HG03280 (cell line): ENCODE data around the gene TMEM8B.

ENCODE experiments used
- ATAC-seq: cut with Tn5 transposase; IDR thresholded peaks from one replicate; pipeline ENCODE4 v1.9.1; 2021; ENCODE audit warnings: mild to moderate bottlenecking, moderate library complexity; ENCODE audit not compliant: unreplicated experiment

Gene TMEM8B

GRCh38 chr9:35839926-35840325 lies 10.9 kb downstream of the TMEM8B start:
- no peak for ATAC-seq

- ATAC-seq = no peak
Observed at GRCh38 chr9:35840881-35841644, 12.0 kb downstream of the TMEM8B start.

- ATAC-seq = no peak
Observed at GRCh38 chr9:35841645-35841900, 12.5 kb downstream of the TMEM8B start.

- no peak for ATAC-seq
Observed at GRCh38 chr9:35842020-35842745, 13.2 kb downstream of the TMEM8B start.

- peak; percentile 69 for ATAC-seq
Observed at GRCh38 chr9:35842795-35843194, 13.8 kb downstream of the TMEM8B start.

- no peak for ATAC-seq
Observed at GRCh38 chr9:35844628-35845270, 15.7 kb downstream of the TMEM8B start.

DNA sequence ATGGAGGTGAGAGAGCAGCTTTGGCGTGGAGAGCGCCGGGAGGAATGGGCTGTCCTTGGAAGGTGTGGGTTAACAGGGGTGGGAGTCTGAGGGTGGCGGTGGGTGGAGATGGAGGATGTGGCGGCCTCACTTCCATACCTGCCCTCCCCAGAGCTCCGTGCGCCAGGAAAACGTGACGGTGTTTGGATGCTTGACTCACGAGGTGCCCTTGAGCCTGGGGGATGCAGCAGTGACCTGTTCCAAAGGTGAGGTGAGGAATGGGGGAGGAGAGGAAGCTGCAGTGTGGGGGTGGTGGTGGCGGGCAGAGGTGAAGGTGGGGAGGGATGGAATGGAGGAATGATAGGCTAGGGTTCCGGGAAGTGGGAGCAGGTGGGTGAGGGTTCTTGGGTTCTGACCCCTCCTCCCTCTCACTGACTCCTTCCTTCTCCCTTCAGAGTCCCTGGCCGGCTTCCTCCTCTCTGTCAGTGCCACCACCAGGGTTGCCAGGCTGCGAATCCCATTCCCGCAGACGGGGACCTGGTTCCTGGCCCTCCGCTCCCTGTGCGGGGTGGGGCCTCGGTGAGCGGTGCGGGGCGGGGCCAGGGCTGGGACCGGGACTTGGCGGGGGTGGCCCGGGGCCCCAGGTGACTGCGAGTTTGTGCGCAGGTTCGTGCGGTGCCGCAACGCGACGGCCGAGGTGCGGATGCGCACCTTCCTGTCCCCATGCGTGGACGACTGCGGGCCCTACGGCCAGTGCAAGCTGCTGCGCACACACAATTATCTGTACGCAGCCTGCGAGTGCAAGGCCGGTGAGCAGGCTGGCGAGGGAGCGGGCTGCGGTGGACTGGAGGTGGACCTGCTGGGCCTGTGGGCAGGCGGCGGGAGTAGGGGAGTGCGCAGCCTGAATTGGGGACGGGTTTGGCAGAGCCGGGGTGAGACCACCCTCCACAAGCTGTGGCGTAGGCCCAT lies 17.1 kb downstream of the TMEM8B start:
- no peak for ATAC-seq

DNA sequence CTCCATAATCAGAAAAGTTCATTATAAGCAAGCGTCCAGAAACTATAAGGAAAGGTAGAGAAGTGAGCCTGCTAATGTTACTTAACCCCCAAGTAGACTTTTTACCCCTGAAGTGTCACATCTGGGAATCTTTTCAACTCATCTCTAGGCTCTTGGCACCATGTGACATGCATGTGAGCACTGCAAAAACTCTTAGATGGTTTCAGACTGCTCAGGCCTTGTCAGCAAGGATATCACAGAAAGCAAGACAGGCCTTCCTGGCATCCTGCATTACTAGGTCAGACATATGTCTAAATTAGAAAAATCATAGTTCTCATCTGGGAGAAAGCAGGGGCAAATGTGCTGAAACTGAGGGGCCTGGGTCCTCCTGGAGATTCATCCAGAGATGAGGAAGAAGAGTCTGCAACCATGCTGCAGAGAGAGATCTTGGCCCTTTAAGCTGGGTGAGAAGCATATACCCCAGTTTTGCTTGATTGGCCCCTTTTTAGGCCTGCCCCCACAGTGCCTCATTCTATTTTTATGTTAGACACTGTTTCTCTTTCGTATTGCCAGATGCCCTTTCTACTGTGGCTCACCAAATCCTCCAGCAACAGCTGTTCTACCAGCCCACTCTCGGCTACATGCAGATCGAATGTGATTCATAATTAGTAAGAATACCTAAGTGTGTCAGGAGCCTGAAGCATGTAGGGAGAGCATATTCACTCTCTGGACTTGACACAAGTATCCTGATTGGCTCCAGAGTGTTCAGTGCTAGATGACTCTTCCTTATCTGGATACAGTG lies 19.0 kb downstream of the TMEM8B start:
- peak; percentile 87 for ATAC-seq

- ATAC-seq = no peak
Observed at GRCh38 chr9:35852267-35852815, 23.3 kb downstream of the TMEM8B start.

DNA sequence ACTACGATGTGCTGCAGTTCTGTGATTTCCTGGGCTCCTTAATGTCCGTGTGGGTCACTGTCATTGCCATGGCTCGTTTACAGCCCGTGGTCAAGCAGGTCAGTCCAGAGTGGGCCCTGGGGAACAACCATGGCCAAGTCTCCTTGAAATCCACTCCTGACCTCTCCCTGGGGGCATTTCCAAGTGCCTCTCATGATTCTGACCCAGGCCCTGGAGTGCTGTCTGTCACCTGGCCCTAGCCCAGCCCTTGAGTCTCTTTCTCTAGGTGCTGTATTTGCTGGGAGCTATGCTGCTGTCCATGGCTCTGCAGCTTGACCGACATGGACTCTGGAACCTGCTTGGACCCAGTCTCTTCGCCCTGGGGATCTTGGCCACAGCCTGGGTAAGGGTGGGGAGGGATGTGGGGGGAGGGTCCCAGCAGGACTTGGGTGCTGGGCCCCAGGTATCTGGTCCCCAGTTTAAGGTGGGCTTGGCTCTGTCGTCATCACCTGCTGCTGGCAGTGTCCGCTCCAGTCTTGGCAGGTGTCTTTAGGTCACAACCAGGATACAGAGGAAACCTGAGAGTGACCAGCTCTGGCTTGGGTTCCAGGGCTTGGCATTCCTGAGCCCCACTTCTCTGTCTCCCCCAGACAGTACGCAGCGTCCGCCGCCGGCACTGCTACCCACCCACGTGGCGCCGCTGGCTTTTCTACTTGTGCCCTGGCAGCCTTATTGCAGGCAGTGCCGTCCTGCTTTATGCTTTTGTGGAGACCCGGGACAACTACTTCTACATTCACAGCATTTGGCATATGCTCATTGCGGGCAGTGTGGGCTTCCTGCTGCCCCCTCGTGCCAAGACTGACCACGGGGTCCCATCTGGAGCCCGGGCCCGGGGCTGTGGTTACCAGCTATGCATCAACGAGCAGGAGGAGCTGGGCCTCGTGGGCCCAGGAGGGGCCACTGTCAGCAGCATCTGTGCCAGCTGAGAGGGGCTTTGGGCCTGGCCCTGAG lies 24.1 kb downstream of the TMEM8B start:
- no peak for ATAC-seq

DNA sequence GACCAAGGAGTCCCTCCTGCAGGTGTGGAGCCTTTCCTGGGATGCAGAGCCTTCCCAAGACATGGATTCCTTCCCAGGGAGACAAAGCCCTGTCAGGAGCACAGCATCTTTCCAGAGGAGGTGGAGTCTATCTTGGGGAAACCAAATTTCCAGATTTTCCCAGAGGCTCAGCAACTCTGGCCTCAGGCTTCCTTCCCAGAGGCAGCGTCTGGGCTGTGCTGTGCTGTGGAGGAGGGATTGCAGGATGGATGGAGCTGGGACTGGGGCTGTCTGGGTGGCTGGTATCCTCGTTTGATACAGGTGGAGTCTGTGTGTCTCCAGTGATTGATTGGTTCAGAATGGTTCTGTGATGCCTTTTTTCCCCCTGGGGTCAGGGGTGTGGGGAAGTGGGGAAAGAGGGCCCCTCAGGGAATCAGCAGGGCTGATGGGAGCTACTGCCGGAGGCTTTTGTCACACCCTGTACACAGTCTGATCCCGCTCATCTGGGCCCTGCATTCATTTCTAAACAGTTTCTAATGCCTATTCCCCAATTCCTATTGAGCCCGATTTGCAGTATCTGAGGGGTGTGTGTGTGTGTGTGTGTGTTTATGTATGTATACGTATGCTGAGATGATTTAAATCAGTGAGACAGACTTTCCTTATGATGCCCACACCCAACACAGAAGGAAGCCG lies 25.2 kb downstream of the TMEM8B start:
- ATAC-seq = no peak

GRCh38 chr9:35856206-35856605 lies 27.2 kb downstream of the TMEM8B start:
- ATAC-seq = no peak

GRCh38 chr9:35856882-35857281 lies 27.9 kb downstream of the TMEM8B start:
- no peak for ATAC-seq

- ATAC-seq = no peak
Observed at GRCh38 chr9:35858458-35858857, 29.4 kb downstream of the TMEM8B start.

DNA sequence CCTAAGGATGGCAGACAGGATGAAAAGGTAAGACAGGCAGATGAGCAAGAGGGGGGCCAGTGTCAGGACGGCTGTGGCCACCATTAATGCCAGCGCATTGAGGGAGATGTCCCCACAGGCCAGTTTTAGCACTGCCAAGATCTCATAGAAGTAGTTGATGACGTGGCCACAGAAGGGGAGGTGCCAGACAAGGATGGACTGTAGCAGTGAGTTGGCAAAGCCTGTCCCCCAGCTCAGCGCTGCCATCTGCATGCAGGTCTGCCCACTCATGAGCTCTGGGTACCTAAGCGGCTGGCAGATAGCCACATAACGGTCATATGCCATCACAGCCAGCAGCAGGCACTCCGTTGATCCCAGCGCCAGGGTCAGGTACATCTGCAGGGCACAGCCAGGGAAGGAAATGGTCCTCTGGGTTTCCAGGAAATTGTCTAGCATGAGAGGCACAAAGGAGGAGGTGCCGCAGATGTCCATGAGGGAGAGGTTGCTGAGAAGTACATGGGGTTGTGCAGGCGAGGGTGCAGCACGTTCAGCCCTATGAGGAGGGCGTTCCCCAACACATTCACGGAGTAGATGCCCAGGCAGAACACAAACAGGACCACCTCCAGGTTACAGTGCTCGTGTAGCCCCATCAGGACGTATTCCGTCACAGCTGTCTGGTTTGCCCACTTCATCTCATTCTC lies 30.4 kb downstream of the TMEM8B start:
- no peak for ATAC-seq

DNA sequence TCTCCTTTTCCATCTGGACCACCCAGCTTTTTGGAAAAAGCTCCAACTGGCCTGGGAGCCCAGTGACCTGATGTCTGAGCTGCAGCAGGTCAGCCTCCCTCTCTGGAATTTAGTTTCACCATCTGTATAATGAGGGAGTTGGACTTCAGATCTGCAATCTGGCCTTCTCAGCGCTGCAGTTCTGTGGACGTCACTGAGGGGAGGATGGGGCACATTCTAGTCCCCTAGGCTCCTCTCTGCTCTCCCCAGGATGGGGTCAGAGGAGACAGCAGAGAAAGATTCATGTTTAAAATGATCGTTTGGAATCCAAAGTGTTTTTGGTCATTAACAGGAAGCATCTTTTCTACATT lies 30.9 kb downstream of the TMEM8B start:
- ATAC-seq = no peak

DNA sequence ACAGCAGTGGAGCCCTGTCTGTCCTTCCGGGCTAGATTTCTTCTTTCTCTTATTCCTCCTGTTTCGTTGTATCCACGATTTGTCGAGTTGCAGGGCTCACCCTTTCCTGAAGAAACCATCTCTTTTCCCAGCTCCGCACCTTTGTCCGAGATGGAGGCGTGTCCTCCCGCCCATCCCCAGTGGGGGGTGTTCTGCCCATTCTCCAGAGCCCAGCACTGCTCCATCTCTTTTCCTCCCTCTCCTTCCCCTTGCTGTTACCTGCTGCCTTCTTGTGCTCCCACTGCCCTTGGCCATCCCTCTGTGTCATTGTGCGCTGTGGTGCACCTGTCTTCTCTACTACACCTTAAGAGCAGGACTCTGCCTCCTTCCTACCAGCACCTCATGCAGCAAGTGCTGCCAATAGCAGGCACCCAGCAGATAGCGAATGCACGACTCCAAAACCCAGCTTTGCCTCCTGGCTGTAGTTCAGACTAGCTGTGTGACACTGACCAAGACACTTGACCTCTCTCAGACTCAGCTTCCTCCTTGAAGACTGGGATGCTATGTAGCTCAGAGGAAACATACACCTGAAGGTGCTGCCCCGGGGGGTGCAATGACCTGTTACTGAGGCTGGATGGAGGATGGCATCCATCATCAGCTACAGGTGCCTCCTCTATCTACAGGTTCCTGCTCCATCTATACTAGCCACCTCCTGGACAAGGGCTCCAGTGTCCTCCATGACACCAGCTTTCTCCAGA lies 32.3 kb downstream of the TMEM8B start:
- ATAC-seq = no peak
